Breast epithelium (tissue), 4 donors: ENCODE results near the gene DDX43. TPM values are rescaled to one million over a fixed set of nuclear protein-coding genes. Genes with fewer than 3 reads are reported as not detected.

Experiments used
- DNase-seq, 2 donors: peaks; one replicate each; pipeline ENCODE4 v3.0.0-alpha.2; 2019; ENCODE audit warnings: low spot score in 2 of 2
- H3K27ac ChIP-seq, 2 donors: fragments of 200-600 bp; sonication (generic) in 1 of 2; one replicate each; pipeline ENCODE4 v1.5.1; 2016 to 2019; ENCODE audit warnings: mild to moderate bottlenecking in 1 of 2
- H3K27me3 ChIP-seq, 2 donors: fragments of 200-600 bp; sonication (generic) in 1 of 2; one replicate each; pipeline versions ENCODE4 v1.5.1 to v1.6.0; 2017 to 2019; ENCODE audit warnings: control low read depth in 1 of 2, mild to moderate bottlenecking in 1 of 2
- H3K36me3 ChIP-seq: fragments of 200-600 bp; one replicate; pipeline ENCODE4 v1.5.1; 2019
- H3K4me1 ChIP-seq, 2 donors: fragments of 200-600 bp; sonication (generic); one replicate each; pipeline ENCODE4 v1.5.1; 2016 to 2019; ENCODE audit warnings: control low read depth in 1 of 2
- H3K4me3 ChIP-seq, 3 donors: fragments of 200-600 bp; sonication (generic); 1 replicate in 2 of 3; 2 replicates in 1 of 3; pipeline ENCODE4 v1.5.1; 2016 to 2019; ENCODE audit warnings: mild to moderate bottlenecking in 3 of 3, moderate library complexity in 2 of 3
- H3K9me3 ChIP-seq, 2 donors: fragments of 200-600 bp; sonication (generic) in 1 of 2; one replicate each; pipeline ENCODE4 v1.5.1; 2016 to 2019; ENCODE audit warnings: control low read depth in 1 of 2
- POLR2A ChIP-seq: fragments of 450-650 bp; IDR thresholded peaks from one replicate; pipeline ENCODE4 v1.6.1; 2016; ENCODE audit warnings: antibody characterized with exemption, mild to moderate bottlenecking, moderate library complexity
- POLR2AphosphoS5 ChIP-seq, 3 donors: sonication (generic); formaldehyde crosslinking; IDR thresholded peaks; one replicate each; pipeline ENCODE4 v1.6.1; 2017; ENCODE audit warnings: antibody characterized with exemption in 3 of 3
- intact Hi-C: fragments of 100-400 bp; cut with DNase I; formaldehyde crosslinking; loops from one replicate; pipeline ENCODE4 v1.15.1; 2023; ENCODE audit warnings: low total_unique reads
- total RNA-seq, 3 donors: library from RNA; depleted of rRNA; stranded (reverse); fragments of >200 nt; gene quantifications; one replicate each; pipeline ENCODE4 v1.1.0, GENCODE V29; 2016
- TF ChIP-seq, protein P1 (sequence below), 3 donors: fragments of 450-650 bp; IDR thresholded peaks; one replicate each; pipeline ENCODE4 v1.5.1; 2016 to 2017; ENCODE audit warnings: antibody characterized with exemption in 3 of 3, mild to moderate bottlenecking in 3 of 3, moderate library complexity in 3 of 3

Gene DDX43
- total RNA-seq, 3 donors from 2014 or later, result 1.5 to 5.9 (median 5.0) TPM

DNA sequence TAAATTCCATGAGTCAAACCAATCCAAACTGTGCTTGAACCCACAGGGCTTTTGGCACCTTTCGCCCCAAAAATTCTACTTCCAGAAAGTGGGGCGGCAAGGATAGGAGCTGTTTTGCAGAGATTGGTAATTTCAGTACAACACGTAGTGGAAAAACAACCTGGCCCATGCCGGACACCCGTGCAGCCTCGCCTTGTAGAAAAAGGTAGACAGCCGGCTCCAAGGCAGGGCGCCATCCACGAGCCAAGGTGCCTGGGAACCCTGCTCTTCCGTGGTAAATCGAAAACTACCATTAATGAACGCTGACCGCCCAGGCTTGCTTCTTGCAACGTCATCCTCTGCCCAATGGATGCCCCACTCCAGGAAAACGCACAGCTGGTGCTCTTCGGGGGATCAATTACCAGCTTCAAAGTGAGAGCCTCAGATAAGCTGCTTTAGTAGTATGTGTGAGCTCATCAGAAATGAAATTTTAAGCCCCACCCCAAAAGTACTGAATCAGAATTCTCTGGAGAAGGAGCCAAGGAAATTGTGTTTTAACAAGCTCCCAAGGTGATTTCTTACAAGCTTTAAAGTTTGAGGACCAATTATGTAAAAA, 26.8 kb upstream of the DDX43 start:
- DNase-seq, result no peak
- no peak overlapping the region for H3K4me3 ChIP-seq
- H3K36me3 ChIP-seq, result no peaks in the 10 kb centered on the region
- intact Hi-C loops, result no loop called here
- H3K27me3 ChIP-seq, result no peaks in the 10 kb centered on the region
- no peak overlapping the region for H3K27ac ChIP-seq
- peaks cover 19 to 27% of the 10 kb centered on the region in 2 donors for H3K9me3 ChIP-seq
- no peaks in the 10 kb centered on the region for H3K4me1 ChIP-seq
- TF ChIP-seq POLR2AphosphoS5 (IDR thresholded peaks at IDR 0.05), result no peak
- TF ChIP-seq, protein P1, sequence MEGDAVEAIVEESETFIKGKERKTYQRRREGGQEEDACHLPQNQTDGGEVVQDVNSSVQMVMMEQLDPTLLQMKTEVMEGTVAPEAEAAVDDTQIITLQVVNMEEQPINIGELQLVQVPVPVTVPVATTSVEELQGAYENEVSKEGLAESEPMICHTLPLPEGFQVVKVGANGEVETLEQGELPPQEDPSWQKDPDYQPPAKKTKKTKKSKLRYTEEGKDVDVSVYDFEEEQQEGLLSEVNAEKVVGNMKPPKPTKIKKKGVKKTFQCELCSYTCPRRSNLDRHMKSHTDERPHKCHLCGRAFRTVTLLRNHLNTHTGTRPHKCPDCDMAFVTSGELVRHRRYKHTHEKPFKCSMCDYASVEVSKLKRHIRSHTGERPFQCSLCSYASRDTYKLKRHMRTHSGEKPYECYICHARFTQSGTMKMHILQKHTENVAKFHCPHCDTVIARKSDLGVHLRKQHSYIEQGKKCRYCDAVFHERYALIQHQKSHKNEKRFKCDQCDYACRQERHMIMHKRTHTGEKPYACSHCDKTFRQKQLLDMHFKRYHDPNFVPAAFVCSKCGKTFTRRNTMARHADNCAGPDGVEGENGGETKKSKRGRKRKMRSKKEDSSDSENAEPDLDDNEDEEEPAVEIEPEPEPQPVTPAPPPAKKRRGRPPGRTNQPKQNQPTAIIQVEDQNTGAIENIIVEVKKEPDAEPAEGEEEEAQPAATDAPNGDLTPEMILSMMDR (IDR thresholded peaks at IDR 0.05), result no peak

DNA sequence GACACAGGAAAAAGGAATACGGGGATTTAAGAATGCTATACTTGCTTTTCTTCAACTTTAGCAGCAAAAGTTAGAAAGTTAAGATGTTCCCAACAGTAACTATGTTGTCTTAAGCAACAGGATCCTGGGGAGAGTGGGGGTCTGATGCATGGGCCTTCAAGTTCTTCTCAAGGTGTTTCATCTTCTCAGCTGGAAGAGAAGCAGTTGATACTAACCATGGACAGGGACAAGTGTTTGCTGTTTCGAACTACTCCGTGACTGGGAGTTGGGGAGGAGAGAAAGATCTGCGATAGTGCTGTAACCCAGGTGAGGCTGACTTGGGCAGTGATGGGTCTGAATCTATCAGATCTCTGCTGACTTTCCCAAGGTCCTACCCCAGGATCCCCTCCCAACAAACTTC, 26.0 kb upstream of the DDX43 start:
- Histone ChIP-seq H3K9me3 (peaks cover 19 to 21% of the 10 kb centered on the region in 2 donors), H3K4me1 (no peaks in the 10 kb centered on the region), H3K27me3 (no peaks in the 10 kb centered on the region), H3K27ac (no peak overlapping the region), H3K4me3 (no peak overlapping the region), H3K36me3 (no peaks in the 10 kb centered on the region)
- intact Hi-C loops, result no loop called here
- TF ChIP-seq, protein P1 (IDR thresholded peaks at IDR 0.05), result no peak
- TF ChIP-seq POLR2AphosphoS5 (IDR thresholded peaks at IDR 0.05) (no peak), POLR2A (no peak)
- DNase-seq, result no peak

DNA sequence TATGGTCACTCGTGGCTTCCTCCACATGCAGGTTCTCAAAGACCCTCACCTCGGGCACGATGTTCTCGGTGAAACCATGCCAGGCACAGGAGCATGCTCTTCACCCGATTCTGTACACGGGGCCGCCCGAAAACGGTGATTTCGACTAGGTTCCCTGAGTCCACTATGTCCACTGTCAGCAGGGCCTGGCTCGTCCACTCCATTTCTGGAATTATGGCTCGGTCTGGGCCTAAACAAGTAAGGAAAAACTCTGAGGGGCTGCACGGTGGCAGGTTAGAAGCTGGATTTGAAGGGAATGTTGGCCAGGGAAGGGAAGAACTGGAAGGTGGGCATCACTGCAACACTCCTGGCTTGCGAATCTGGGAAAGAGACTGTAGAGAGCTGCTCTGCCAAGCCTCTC, 25.5 kb upstream of the DDX43 start:
- no peak overlapping the region for H3K4me3 ChIP-seq
- H3K36me3 ChIP-seq, result no peaks in the 10 kb centered on the region
- peaks cover 19 to 21% of the 10 kb centered on the region in 2 donors for H3K9me3 ChIP-seq
- H3K27me3 ChIP-seq, result no peaks in the 10 kb centered on the region
- TF ChIP-seq POLR2AphosphoS5 (IDR thresholded peaks at IDR 0.05) (no peak), POLR2A (no peak)
- TF ChIP-seq, protein P1 (IDR thresholded peaks at IDR 0.05), result no peak
- H3K27ac ChIP-seq, result no peak overlapping the region
- intact Hi-C loops, result no loop called here
- H3K4me1 ChIP-seq, result no peaks in the 10 kb centered on the region
- no peak for DNase-seq

DNA sequence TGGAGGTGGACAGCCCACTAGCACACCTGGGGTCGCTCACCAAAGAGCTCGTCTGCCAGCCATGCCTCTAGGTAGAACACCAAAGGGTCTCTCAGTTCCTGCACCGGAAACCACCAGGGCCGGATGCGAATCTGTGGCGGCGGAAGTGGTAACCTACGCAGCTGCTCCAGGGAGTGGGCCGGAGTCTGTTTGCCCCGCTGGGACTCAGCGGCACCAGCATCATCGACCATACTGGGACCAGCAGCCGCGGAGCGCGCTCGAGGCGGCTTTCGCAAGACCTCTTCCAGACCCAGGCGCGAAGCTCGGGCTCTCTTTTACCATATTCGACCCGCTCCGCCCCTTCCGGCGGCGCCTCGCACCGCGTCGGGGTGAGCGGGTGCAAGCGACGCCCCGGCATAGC, 25.1 kb upstream of the DDX43 start, which contains the start of gene OOEP:
TSS of gene OOEP (minus strand) at position 335 of the 400 bp plus-strand sequence. CDS start at position 230, 105 bp downstream.
- DNase-seq, result no peak
- Histone ChIP-seq H3K4me3 (no peak within 1 kb of the TSS), H3K27me3 (no peaks in the 10 kb centered on the region), H3K9me3 (peaks cover 19 to 21% of the 10 kb centered on the region in 2 donors), H3K27ac (no peak within 1 kb of the TSS), H3K36me3 (no peaks in the 10 kb centered on the region), H3K4me1 (no peaks in the 10 kb centered on the region)
- intact Hi-C loops, result no loop called here
- TF ChIP-seq, protein P1 (IDR thresholded peaks at IDR 0.05), result no peak
- no peak for TF ChIP-seq POLR2AphosphoS5 (IDR thresholded peaks at IDR 0.05)
- TF ChIP-seq POLR2A, result no peak

DNA sequence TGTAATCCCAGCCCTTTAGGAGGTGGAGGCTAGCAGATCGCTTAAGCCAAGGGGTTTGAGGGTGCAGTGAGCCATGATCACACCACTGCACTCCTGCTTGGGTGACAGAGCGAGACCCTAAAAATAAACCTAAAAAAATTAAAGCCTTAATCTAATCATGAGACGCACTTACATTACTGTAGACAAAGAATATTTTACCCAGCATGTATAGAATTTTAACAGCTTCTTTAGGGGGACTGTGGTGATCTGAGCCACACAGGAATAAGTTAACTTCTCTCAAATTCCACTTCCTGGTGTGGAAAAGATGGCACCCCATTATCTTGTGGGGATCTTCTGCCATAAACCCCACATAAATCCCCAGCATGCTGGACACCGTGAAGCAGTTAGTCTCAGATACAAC, 22.6 kb upstream of the DDX43 start:
- Histone ChIP-seq H3K27me3 (no peaks in the 10 kb centered on the region), H3K9me3 (peaks cover 19 to 21% of the 10 kb centered on the region in 2 donors), H3K4me3 (no peak overlapping the region), H3K4me1 (no peaks in the 10 kb centered on the region), H3K27ac (no peak overlapping the region), H3K36me3 (no peaks in the 10 kb centered on the region)
- intact Hi-C loops, result no loop called here
- DNase-seq, result no peak
- no peak for TF ChIP-seq POLR2AphosphoS5 (IDR thresholded peaks at IDR 0.05)
- TF ChIP-seq POLR2A, result no peak
- TF ChIP-seq, protein P1 (IDR thresholded peaks at IDR 0.05), result no peak
